ENCODE results near the gene RERE.
A peak's percentile ranks its signal among the peaks of the same experiment; 100 is the strongest.
"Not testable (repeated sequence)": the region's sequence is repeated elsewhere in the genome, so short reads cannot be mapped to it uniquely, and the experiment has no call there.

RERE gene

GRCh38 chr1:8457760-8458381 is 359.6 kb downstream of the RERE start:
- Histone ChIP-seq H3K4me1 (ENCODE audit: control insufficient read depth, insufficient read depth, low read length) (peaks cover 38% of the 10 kb centered on the region), H3K27ac (ENCODE audit: low read depth, low read length) (no peak overlapping the region), H3K27me3 (ENCODE audit: control insufficient read depth, insufficient read depth, low read length) (no peaks in the 10 kb centered on the region), H3K9ac (ENCODE audit: low read length) (no peak overlapping the region), H3K4me3 (ENCODE audit: low read length) (no peak overlapping the region), H3K36me3 (ENCODE audit: control insufficient read depth, insufficient read depth, low read length) (no peaks in the 10 kb centered on the region)

GRCh38 chr1:8456991-8457390 is 360.4 kb downstream of the RERE start:
- H3K4me3 ChIP-seq (ENCODE audit: low read length): no peak overlapping the region
- H3K27me3 ChIP-seq (ENCODE audit: control insufficient read depth, insufficient read depth, low read length): no peaks in the 10 kb centered on the region
- no peak overlapping the region for H3K9ac ChIP-seq (ENCODE audit: low read length)
- H3K4me1 ChIP-seq (ENCODE audit: control insufficient read depth, insufficient read depth, low read length): peaks cover 34% of the 10 kb centered on the region
- peak overlapping the region; percentile 77 for H3K27ac ChIP-seq (ENCODE audit: low read depth, low read length)
- no peaks in the 10 kb centered on the region for H3K36me3 ChIP-seq (ENCODE audit: control insufficient read depth, insufficient read depth, low read length)

DNA sequence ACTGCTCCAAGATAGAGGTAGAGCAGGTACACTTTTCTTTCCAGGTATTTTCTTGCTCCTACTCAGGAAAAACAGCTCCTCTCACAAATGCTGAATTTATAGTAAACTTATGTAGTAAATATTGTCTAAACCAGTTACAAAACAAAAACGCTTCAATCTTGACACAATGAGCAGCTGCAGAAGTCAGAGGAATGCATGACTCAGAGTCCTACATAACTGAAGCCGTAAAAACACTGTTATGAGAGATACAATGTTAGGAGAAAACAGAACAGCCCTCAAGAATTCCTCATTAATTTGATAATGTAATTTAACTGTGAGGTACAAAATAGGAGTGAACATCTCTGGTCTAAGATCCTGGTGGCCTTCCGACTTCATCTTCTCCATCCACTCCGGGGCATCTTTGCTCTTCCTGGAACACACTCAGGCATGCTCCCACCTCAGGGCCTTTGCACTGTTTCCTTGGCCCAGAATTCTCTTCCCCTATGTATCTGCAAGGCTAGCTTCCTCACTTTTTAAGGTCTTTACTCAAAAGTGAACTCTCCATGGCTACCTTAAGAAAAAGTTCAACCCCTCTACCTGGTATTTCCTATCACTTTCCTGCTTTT is 361.0 kb downstream of the RERE start:
- H3K9ac ChIP-seq (ENCODE audit: low read length): no peak overlapping the region
- no peak overlapping the region for H3K4me3 ChIP-seq (ENCODE audit: low read length)
- H3K36me3 ChIP-seq (ENCODE audit: control insufficient read depth, insufficient read depth, low read length): no peaks in the 10 kb centered on the region
- H3K27ac ChIP-seq (ENCODE audit: low read depth, low read length): peak overlapping the region; percentile 77
- H3K27me3 ChIP-seq (ENCODE audit: control insufficient read depth, insufficient read depth, low read length): no peaks in the 10 kb centered on the region
- peaks cover 34% of the 10 kb centered on the region for H3K4me1 ChIP-seq (ENCODE audit: control insufficient read depth, insufficient read depth, low read length)

DNA sequence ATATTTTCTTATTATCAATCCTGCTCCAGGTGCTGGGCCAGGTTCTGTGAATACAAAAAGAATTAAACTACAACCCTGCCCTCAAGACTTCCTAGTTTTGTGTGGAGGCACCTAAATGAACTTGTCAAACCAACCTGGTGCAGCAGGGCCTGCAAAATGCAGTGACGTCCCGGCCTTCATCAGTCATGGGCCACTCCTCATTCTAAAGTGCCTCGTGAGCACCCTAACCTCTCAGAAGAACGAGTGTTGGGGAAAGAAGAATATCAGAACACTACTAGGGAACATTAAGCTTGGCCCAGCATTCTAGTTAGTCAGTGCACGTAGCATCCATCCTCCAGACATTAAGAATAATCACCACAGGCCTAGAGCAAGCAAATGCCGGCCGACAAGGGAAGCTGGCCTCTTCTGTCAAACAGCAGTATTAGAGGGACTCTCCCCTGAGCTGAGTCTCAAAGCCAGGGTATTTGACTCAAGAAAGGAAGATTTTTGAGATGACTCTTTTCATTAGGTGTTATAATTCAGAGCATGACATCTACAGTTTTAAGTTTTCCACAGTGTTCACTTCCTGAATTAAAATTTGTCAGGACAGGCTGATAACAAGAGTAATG is 361.6 kb downstream of the RERE start:
- no peaks in the 10 kb centered on the region for H3K27me3 ChIP-seq (ENCODE audit: control insufficient read depth, insufficient read depth, low read length)
- no peaks in the 10 kb centered on the region for H3K36me3 ChIP-seq (ENCODE audit: control insufficient read depth, insufficient read depth, low read length)
- H3K4me1 ChIP-seq (ENCODE audit: control insufficient read depth, insufficient read depth, low read length): peaks cover 30% of the 10 kb centered on the region
- peak overlapping the region; percentile 77 for H3K27ac ChIP-seq (ENCODE audit: low read depth, low read length)
- H3K4me3 ChIP-seq (ENCODE audit: low read length): no peak overlapping the region
- peak overlapping the region; percentile 16 for H3K9ac ChIP-seq (ENCODE audit: low read length)

DNA sequence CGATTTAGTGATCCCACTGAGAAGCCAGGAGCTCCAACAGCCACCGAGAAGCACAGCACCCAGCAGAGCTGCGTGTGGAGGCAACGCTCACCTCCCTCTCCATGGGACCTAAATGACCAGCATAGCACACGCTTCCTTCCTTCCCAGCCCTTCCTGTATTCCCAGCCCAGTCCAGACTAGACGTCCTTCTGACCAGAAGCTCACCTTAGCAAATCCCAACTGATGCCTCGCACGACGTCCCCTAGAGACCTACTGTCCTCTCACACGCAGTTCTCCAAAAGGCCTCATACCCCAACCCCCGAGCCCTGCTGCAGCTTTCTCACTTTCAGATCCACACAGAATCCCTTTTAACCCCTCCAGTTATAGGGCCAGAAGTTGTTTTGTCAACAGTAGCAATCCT is 367.1 kb downstream of the RERE start:
- no peaks in the 10 kb centered on the region for H3K27me3 ChIP-seq (ENCODE audit: control insufficient read depth, insufficient read depth, low read length)
- H3K4me1 ChIP-seq (ENCODE audit: control insufficient read depth, insufficient read depth, low read length): peaks cover 7% of the 10 kb centered on the region
- no peaks in the 10 kb centered on the region for H3K36me3 ChIP-seq (ENCODE audit: control insufficient read depth, insufficient read depth, low read length)
- H3K9ac ChIP-seq (ENCODE audit: low read length): no peak overlapping the region
- no peak overlapping the region for H3K4me3 ChIP-seq (ENCODE audit: low read length)
- no peak overlapping the region for H3K27ac ChIP-seq (ENCODE audit: low read depth, low read length)

- Histone ChIP-seq H3K9ac (ENCODE audit: low read length) (no peak overlapping the region), H3K4me3 (ENCODE audit: low read length) (peak overlapping the region; percentile 22), H3K27ac (ENCODE audit: low read depth, low read length) (peak overlapping the region; percentile 67), H3K36me3 (ENCODE audit: control insufficient read depth, insufficient read depth, low read length) (no peaks in the 10 kb centered on the region), H3K27me3 (ENCODE audit: control insufficient read depth, insufficient read depth, low read length) (no peaks in the 10 kb centered on the region), H3K4me1 (ENCODE audit: control insufficient read depth, insufficient read depth, low read length) (peaks cover 5% of the 10 kb centered on the region)
These were observed 368.4 kb downstream of the RERE start for GRCh38 chr1:8448911-8449661.

GRCh38 chr1:8448505-8448904 is 368.9 kb downstream of the RERE start:
- not testable (repeated sequence) for H3K27me3 ChIP-seq (ENCODE audit: control insufficient read depth, insufficient read depth, low read length); H3K36me3 ChIP-seq (ENCODE audit: control insufficient read depth, insufficient read depth, low read length); H3K4me1 ChIP-seq (ENCODE audit: control insufficient read depth, insufficient read depth, low read length); H3K9ac ChIP-seq (ENCODE audit: low read length)
- H3K4me3 ChIP-seq (ENCODE audit: low read length): peak overlapping the region; percentile 22
- H3K27ac ChIP-seq (ENCODE audit: low read depth, low read length): peak overlapping the region; percentile 67

DNA sequence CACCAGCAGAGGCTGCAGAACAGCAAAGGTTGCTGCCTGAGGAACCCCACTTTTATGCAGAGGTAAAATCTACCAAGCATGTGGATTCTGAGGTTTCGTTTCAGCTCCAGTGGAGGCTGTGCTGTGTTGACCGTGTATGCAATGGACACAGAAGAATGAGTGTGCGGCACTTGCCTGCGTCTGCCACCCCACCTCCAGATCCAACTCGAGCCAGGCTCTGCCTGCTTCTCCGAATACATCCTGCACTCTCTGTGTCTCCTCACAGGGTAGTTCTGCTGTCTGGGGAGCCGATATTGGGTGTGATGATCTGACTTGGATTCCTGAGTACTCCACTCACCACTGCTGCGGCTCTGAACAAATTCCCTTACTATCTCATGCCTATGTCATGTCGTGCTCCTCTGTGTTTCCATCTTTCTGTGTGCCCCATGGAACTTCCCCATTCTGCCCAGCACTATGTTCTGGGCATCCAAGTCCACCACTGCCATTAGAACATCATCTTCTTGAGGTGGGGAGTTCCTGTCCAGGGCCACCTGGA is 369.8 kb downstream of the RERE start:
- H3K9ac ChIP-seq (ENCODE audit: low read length): no peak overlapping the region
- H3K27me3 ChIP-seq (ENCODE audit: control insufficient read depth, insufficient read depth, low read length): no peaks in the 10 kb centered on the region
- no peak overlapping the region for H3K27ac ChIP-seq (ENCODE audit: low read depth, low read length)
- no peaks in the 10 kb centered on the region for H3K36me3 ChIP-seq (ENCODE audit: control insufficient read depth, insufficient read depth, low read length)
- no peak overlapping the region for H3K4me3 ChIP-seq (ENCODE audit: low read length)
- H3K4me1 ChIP-seq (ENCODE audit: control insufficient read depth, insufficient read depth, low read length): peaks cover 5% of the 10 kb centered on the region

GRCh38 chr1:8446119-8446518 is 371.3 kb downstream of the RERE start:
- not testable (repeated sequence) for H3K27ac ChIP-seq (ENCODE audit: low read depth, low read length); H3K4me3 ChIP-seq (ENCODE audit: low read length); H3K36me3 ChIP-seq (ENCODE audit: control insufficient read depth, insufficient read depth, low read length); H3K4me1 ChIP-seq (ENCODE audit: control insufficient read depth, insufficient read depth, low read length); H3K27me3 ChIP-seq (ENCODE audit: control insufficient read depth, insufficient read depth, low read length); H3K9ac ChIP-seq (ENCODE audit: low read length)

GRCh38 chr1:8443558-8444194 is 373.8 kb downstream of the RERE start:
- H3K27me3 ChIP-seq (ENCODE audit: control insufficient read depth, insufficient read depth, low read length): no peaks in the 10 kb centered on the region
- H3K27ac ChIP-seq (ENCODE audit: low read depth, low read length): no peak overlapping the region
- no peak overlapping the region for H3K4me3 ChIP-seq (ENCODE audit: low read length)
- no peak overlapping the region for H3K9ac ChIP-seq (ENCODE audit: low read length)
- peaks cover 10% of the 10 kb centered on the region for H3K4me1 ChIP-seq (ENCODE audit: control insufficient read depth, insufficient read depth, low read length)
- no peaks in the 10 kb centered on the region for H3K36me3 ChIP-seq (ENCODE audit: control insufficient read depth, insufficient read depth, low read length)

DNA sequence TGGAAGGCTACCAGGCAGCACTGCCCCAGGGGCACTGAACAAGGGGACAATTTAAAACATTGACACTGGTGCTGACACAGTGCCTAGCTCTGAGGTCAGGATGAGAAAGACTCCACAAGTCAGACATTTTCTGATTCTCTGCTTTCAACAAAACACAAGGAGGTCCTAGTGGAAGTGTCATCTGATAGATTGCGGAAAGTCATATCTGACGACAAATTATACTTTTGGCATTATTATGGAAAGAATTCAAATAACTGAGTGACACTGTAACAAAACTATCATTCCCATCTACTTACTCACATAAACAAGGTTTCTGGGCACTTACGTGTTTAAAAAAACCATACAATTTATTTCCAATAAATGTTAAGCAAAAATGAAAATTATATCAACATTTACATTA is 376.0 kb downstream of the RERE start:
- H3K9ac ChIP-seq (ENCODE audit: low read length): no peak overlapping the region
- no peak overlapping the region for H3K4me3 ChIP-seq (ENCODE audit: low read length)
- H3K4me1 ChIP-seq (ENCODE audit: control insufficient read depth, insufficient read depth, low read length): peaks cover 14% of the 10 kb centered on the region
- H3K36me3 ChIP-seq (ENCODE audit: control insufficient read depth, insufficient read depth, low read length): no peaks in the 10 kb centered on the region
- no peaks in the 10 kb centered on the region for H3K27me3 ChIP-seq (ENCODE audit: control insufficient read depth, insufficient read depth, low read length)
- peak overlapping the region; percentile 45 for H3K27ac ChIP-seq (ENCODE audit: low read depth, low read length)

Measured in rectal smooth muscle tissue (tissue), 1 donor.